Suprapubic skin (tissue), 4 donors: Measurements from ENCODE around the gene SLC10A1.
"Not testable (repeated sequence)": the region's sequence is repeated elsewhere in the genome, so short reads cannot be mapped to it uniquely, and the experiment has no call there.

ENCODE experiments used
- CTCF ChIP-seq, 2 donors: fragments of 200-600 bp in 1 of 2; fragments of 450-650 bp in 1 of 2; sonication (generic) in 1 of 2; IDR thresholded peaks; one replicate each; pipeline ENCODE4 v1.5.1; 2016 to 2019; ENCODE audit warnings: antibody characterized with exemption in 2 of 2, mild to moderate bottlenecking in 1 of 2, moderate library complexity in 1 of 2
- POLR2A ChIP-seq, 2 donors: fragments of 450-650 bp; IDR thresholded peaks; one replicate each; pipeline ENCODE4 v1.6.1; 2017; ENCODE audit warnings: antibody characterized with exemption in 2 of 2, mild to moderate bottlenecking in 2 of 2, moderate library complexity in 2 of 2
- POLR2AphosphoS5 ChIP-seq, 3 donors: sonication (generic); formaldehyde crosslinking; IDR thresholded peaks; one replicate each; pipeline ENCODE4 v1.6.1; 2017; ENCODE audit warnings: antibody characterized with exemption in 3 of 3

DNA sequence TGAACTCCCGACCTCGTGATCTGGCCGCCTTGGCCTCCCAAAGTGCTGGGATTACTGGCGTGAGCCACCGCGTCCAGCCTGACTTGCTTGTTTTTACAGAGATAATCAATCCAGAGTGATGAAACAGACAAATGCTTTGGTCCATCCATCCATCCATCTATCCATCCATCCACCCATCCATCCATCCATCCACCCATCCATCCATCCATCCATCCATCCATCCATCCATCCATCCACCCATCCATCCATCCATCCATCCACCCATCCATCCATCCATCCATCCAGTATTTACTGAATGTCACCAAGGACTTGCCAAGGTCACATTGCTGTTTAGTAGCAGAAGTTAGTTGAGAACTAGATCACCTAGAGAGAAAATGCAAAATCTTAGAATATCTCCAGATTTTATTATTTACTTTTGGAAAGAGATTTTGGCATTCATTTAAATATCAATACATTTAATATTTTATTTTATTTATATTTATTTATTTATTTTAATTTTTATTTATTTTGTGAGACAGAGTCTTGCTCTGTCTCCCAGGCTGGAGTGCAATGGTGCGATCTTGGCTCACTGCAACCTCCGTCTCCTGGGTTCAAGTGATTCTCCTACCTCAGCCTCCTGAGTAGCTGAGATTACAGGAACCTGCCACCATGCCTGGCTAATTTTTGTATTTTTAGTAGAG is 65.0 kb downstream of the SLC10A1 start:
- not testable (repeated sequence) for TF ChIP-seq POLR2AphosphoS5, POLR2A, CTCF (IDR thresholded peaks at IDR 0.05)
